ACC112 (cell line): ENCODE data around the gene SHISAL1.

Experiments used
- H2AFZ ChIP-seq: fragments of 200-600 bp; sonication (generic); one replicate; pipeline ENCODE4 v1.6.0; 2017; ENCODE audit warnings: antibody characterized with exemption, low read length; ENCODE audit not compliant: unreplicated experiment
- H3K27ac ChIP-seq: fragments of 200-600 bp; sonication (generic); 2 replicates; pipeline ENCODE4 v1.5.1; 2014; ENCODE audit warnings: low read depth, mild to moderate bottlenecking, antibody characterized with exemption, low read length, moderate library complexity
- H3K27me3 ChIP-seq: fragments of 200-600 bp; sonication (generic); 2 replicates; pipeline ENCODE4 v1.6.1; 2014; ENCODE audit warnings: mild to moderate bottlenecking, antibody characterized with exemption, low read length, moderate library complexity, mixed read lengths; ENCODE audit not compliant: insufficient read depth
- H3K36me3 ChIP-seq: fragments of 200-600 bp; sonication (generic); 2 replicates; pipeline ENCODE4 v1.6.1; 2016; ENCODE audit warnings: mild to moderate bottlenecking, antibody characterized with exemption, low read length, moderate library complexity, mixed read lengths; ENCODE audit not compliant: insufficient read depth
- H3K4me1 ChIP-seq: fragments of 200-600 bp; sonication (generic); one replicate; pipeline ENCODE4 v1.6.1; 2016; ENCODE audit warnings: low read length, mixed read lengths; ENCODE audit not compliant: insufficient read depth, unreplicated experiment, control insufficient read depth
- H3K4me3 ChIP-seq: fragments of 200-600 bp; sonication (generic); 2 replicates; pipeline ENCODE4 v1.5.1; 2014; ENCODE audit warnings: mild to moderate bottlenecking, low read depth, low read length
- H3K79me2 ChIP-seq: fragments of 200-600 bp; sonication (generic); one replicate; pipeline ENCODE4 v1.6.0; 2016; ENCODE audit warnings: low read length; ENCODE audit not compliant: control insufficient read depth, unreplicated experiment, insufficient read depth

SHISAL1 gene

GRCh38 chr22:44342347-44342956 is 29.7 kb upstream of the SHISAL1 start:
- Histone ChIP-seq H2AFZ (no peak overlapping the region), H3K79me2 (no peaks in the 10 kb centered on the region), H3K27ac (no peak overlapping the region)

GRCh38 chr22:44341431-44342346 is 28.9 kb upstream of the SHISAL1 start:
- H2AFZ ChIP-seq, result no peak overlapping the region
- H3K4me3 ChIP-seq, result no peak overlapping the region
- no peak overlapping the region for H3K27ac ChIP-seq
- H3K4me1 ChIP-seq, result peaks cover 10% of the 10 kb centered on the region
- H3K36me3 ChIP-seq, result no peaks in the 10 kb centered on the region
- H3K79me2 ChIP-seq, result no peaks in the 10 kb centered on the region
- H3K27me3 ChIP-seq, result no peaks in the 10 kb centered on the region

More at GRCh38 chr22:44342347-44342956, 29.7 kb upstream of the SHISAL1 start:
- Histone ChIP-seq H3K27me3 (no peaks in the 10 kb centered on the region), H3K36me3 (no peaks in the 10 kb centered on the region), H3K4me1 (peaks cover 6% of the 10 kb centered on the region), H3K4me3 (no peak overlapping the region)

GRCh38 chr22:44340271-44341239 is 27.8 kb upstream of the SHISAL1 start:
- no peak overlapping the region for H3K27ac ChIP-seq
- H3K4me3 ChIP-seq, result no peak overlapping the region
- no peaks in the 10 kb centered on the region for H3K27me3 ChIP-seq
- H3K79me2 ChIP-seq, result no peaks in the 10 kb centered on the region
- H3K36me3 ChIP-seq, result no peaks in the 10 kb centered on the region
- peaks cover 10% of the 10 kb centered on the region for H3K4me1 ChIP-seq
- H2AFZ ChIP-seq, result no peak overlapping the region

GRCh38 chr22:44338906-44339305 is 26.2 kb upstream of the SHISAL1 start:
- H3K27ac ChIP-seq, result no peak overlapping the region
- no peaks in the 10 kb centered on the region for H3K79me2 ChIP-seq
- H3K4me3 ChIP-seq, result no peak overlapping the region
- H3K4me1 ChIP-seq, result peaks cover 10% of the 10 kb centered on the region
- H3K27me3 ChIP-seq, result no peaks in the 10 kb centered on the region
- no peak overlapping the region for H2AFZ ChIP-seq
- no peaks in the 10 kb centered on the region for H3K36me3 ChIP-seq

GRCh38 chr22:44338177-44338810 is 25.5 kb upstream of the SHISAL1 start:
- H2AFZ ChIP-seq, result no peak overlapping the region
- no peak overlapping the region for H3K4me3 ChIP-seq
- H3K27me3 ChIP-seq, result no peaks in the 10 kb centered on the region
- H3K27ac ChIP-seq, result no peak overlapping the region
- no peaks in the 10 kb centered on the region for H3K36me3 ChIP-seq
- H3K4me1 ChIP-seq, result peaks cover 10% of the 10 kb centered on the region
- no peaks in the 10 kb centered on the region for H3K79me2 ChIP-seq

- no peaks in the 10 kb centered on the region for H3K36me3 ChIP-seq
- no peak overlapping the region for H3K27ac ChIP-seq
- no peaks in the 10 kb centered on the region for H3K27me3 ChIP-seq
- no peak overlapping the region for H3K4me3 ChIP-seq
- H3K4me1 ChIP-seq, result peaks cover 10% of the 10 kb centered on the region
- no peaks in the 10 kb centered on the region for H3K79me2 ChIP-seq
- H2AFZ ChIP-seq, result no peak overlapping the region
These were observed 24.9 kb upstream of the SHISAL1 start for GRCh38 chr22:44337678-44338004.

GRCh38 chr22:44336962-44337677 is 24.4 kb upstream of the SHISAL1 start:
- no peak overlapping the region for H2AFZ ChIP-seq
- H3K4me3 ChIP-seq, result no peak overlapping the region
- no peaks in the 10 kb centered on the region for H3K79me2 ChIP-seq
- no peak overlapping the region for H3K27ac ChIP-seq
- no peaks in the 10 kb centered on the region for H3K36me3 ChIP-seq
- peaks cover 10% of the 10 kb centered on the region for H3K4me1 ChIP-seq
- H3K27me3 ChIP-seq, result 0 out of 2 replicates have a peak, but pooled peaks cover 3% of the 10 kb centered on the region

- Histone ChIP-seq H3K79me2 (no peaks in the 10 kb centered on the region), H2AFZ (no peak overlapping the region), H3K36me3 (no peaks in the 10 kb centered on the region), H3K27me3 (peaks cover 3% of the 10 kb centered on the region; the same call in 1 of the 2 replicates), H3K27ac (no peak overlapping the region), H3K4me3 (no peak overlapping the region), H3K4me1 (peaks cover 6% of the 10 kb centered on the region)
These were observed 23.4 kb upstream of the SHISAL1 start for GRCh38 chr22:44335903-44336803.
